Breast epithelium (tissue), 3 donors: ENCODE measurements around the gene CD8A.

Experiments
- POLR2A ChIP-seq: fragments of 450-650 bp; IDR thresholded peaks from one replicate; pipeline ENCODE4 v1.6.1; 2016; ENCODE audit warnings: antibody characterized with exemption, mild to moderate bottlenecking, moderate library complexity
- POLR2AphosphoS5 ChIP-seq, 3 donors: sonication (generic); formaldehyde crosslinking; IDR thresholded peaks; one replicate each; pipeline ENCODE4 v1.6.1; 2017; ENCODE audit warnings: antibody characterized with exemption in 3 of 3
- TF ChIP-seq, protein P1 (sequence below), 3 donors: fragments of 450-650 bp; IDR thresholded peaks; one replicate each; pipeline ENCODE4 v1.5.1; 2016 to 2017; ENCODE audit warnings: antibody characterized with exemption in 3 of 3, mild to moderate bottlenecking in 3 of 3, moderate library complexity in 3 of 3

DNA sequence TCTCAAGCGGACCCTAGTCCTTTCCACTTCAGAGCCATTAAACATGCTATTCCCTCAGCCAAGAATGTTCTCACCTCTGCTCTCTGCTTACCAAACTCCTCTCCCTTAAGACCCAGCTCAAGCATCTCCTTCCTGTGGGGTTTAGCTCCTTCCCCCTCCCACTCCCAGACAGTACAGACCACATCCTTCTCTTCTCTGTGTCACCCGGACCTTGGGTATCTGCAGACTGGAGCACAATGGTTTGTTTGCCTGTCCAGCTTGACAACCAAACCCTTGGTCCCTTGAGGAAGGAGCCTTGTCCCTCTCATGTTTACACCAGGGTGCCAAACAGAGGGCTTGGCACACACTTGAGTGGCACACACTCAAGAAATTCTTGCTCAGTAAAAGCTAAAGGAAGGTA, 4.1 kb upstream of the CD8A start:
- TF ChIP-seq POLR2A = no peak
- TF ChIP-seq, protein P1, sequence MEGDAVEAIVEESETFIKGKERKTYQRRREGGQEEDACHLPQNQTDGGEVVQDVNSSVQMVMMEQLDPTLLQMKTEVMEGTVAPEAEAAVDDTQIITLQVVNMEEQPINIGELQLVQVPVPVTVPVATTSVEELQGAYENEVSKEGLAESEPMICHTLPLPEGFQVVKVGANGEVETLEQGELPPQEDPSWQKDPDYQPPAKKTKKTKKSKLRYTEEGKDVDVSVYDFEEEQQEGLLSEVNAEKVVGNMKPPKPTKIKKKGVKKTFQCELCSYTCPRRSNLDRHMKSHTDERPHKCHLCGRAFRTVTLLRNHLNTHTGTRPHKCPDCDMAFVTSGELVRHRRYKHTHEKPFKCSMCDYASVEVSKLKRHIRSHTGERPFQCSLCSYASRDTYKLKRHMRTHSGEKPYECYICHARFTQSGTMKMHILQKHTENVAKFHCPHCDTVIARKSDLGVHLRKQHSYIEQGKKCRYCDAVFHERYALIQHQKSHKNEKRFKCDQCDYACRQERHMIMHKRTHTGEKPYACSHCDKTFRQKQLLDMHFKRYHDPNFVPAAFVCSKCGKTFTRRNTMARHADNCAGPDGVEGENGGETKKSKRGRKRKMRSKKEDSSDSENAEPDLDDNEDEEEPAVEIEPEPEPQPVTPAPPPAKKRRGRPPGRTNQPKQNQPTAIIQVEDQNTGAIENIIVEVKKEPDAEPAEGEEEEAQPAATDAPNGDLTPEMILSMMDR (IDR thresholded peaks at IDR 0.05) = no peak
- no peak for TF ChIP-seq POLR2AphosphoS5 (IDR thresholded peaks at IDR 0.05)
